Uterus (tissue), 4 donors: ENCODE measurements around the gene GKN1. TPM values are rescaled to one million over a fixed set of nuclear protein-coding genes. Genes with fewer than 3 reads are reported as not detected.
A peak's percentile ranks its signal among the peaks of the same experiment; 100 is the strongest.
"Not testable (repeated sequence)": the region's sequence is repeated elsewhere in the genome, so short reads cannot be mapped to it uniquely, and the experiment has no call there.

Experiments
- DNase-seq, 2 donors: peaks; one replicate each; pipeline ENCODE4 v3.0.0-alpha.2; 2019 to 2020
- H3K27ac ChIP-seq, 2 donors: fragments of 200-600 bp; sonication (generic); 1 replicate in 1 of 2; 2 replicates in 1 of 2; pipeline ENCODE4 v1.5.1; 2016 to 2018
- H3K27me3 ChIP-seq, 2 donors: fragments of 200-600 bp; sonication (generic); one replicate each; pipeline ENCODE4 v1.5.1; 2018 to 2019; ENCODE audit warnings: control low read depth in 1 of 2
- H3K36me3 ChIP-seq, 2 donors: fragments of 200-600 bp; sonication (generic); one replicate each; pipeline ENCODE4 v1.5.1; 2019; ENCODE audit warnings: control low read depth in 1 of 2
- H3K4me1 ChIP-seq, 2 donors: fragments of 200-600 bp; sonication (generic); one replicate each; pipeline ENCODE4 v1.5.1; 2018 to 2019; ENCODE audit warnings: control low read depth in 1 of 2
- H3K4me3 ChIP-seq, 2 donors: fragments of 200-600 bp; sonication (generic); 1 replicate in 1 of 2; 2 replicates in 1 of 2; pipeline ENCODE4 v1.5.1; 2018 to 2019; ENCODE audit warnings: mild to moderate bottlenecking in 1 of 2
- H3K9me3 ChIP-seq, 2 donors: fragments of 200-600 bp; sonication (generic); one replicate each; pipeline ENCODE4 v1.5.1; 2019; ENCODE audit warnings: control low read depth in 1 of 2
- POLR2A ChIP-seq, 2 donors: fragments of 450-650 bp; IDR thresholded peaks; one replicate each; pipeline ENCODE4 v1.6.1; 2016; ENCODE audit warnings: antibody characterized with exemption in 2 of 2, mild to moderate bottlenecking in 1 of 2, moderate library complexity in 1 of 2
- intact Hi-C: fragments of 100-400 bp; cut with DNase I; formaldehyde crosslinking; loops from one replicate; pipeline ENCODE4 v1.15.1; 2023; ENCODE audit warnings: low total_unique reads
- total RNA-seq, 4 donors: library from RNA; depleted of rRNA in 3 of 4; stranded (reverse); fragments of >200 nt in 3 of 4; gene quantifications; one replicate each; pipeline versions ENCODE4 v1.1.0 to v1.2.4, GENCODE V29; 2014 to 2023
- TF ChIP-seq, protein P1 (sequence below), 4 experiments: fragments of 200-600 bp in 2 of 4; fragments of 450-650 bp in 2 of 4; sonication (generic) in 2 of 4; IDR thresholded peaks; one replicate each; pipeline ENCODE4 v1.5.1; 2016 to 2019; ENCODE audit warnings: antibody characterized with exemption in 4 of 4, mild to moderate bottlenecking in 2 of 4, moderate library complexity in 1 of 4
- donor health status: DM: yes; HTN: yes; CAD: no.

Gene GKN1
- total RNA-seq, 4 donors from 2014 or later, result not detected

DNA sequence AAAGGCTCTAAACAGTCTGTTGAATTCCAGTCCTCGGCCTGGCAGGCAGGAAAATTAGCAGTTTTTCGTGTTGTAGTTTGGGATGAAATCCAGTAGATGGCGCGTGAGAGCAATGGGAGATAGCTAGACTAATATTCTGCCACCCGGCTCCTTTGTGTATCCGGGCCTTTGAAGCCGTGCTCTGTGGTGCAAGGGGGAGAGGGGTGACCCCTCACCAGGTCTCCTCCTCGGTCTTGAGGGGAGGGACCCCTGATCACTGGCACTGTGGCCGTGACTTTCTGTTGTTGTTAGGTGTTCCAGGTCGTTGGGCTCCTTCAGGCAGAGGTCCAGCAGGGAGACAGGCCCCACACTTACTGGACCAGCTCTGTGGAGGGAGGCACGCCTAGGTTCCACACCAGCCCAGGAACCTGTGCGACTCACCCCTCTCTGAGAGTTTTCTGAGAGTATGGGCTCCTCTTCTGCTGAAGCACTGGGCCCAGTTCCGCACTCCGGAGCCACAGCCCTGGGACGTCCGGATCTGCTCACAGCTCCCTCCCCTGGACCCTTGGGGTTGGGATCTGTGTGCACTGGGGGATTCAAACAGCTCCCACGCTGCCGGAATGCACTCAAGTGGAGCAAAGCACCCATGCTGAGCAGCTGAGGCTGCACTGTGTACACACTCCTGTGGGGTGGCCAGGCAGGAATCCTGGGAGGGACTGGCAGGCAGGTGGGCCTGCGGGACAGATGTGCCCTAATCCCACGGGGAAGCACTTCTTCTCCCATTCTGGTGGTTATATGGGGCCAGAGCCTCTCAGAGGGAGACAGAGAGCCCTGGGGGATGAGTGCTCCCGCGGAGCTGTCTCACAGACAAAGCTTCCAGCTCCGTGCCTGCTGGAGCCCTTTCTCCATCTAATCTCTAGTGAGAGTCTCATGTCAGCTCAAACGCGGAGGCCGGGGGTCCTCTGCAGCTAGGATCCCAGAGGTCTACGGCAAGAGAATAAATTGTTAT lies 30.6 kb upstream of the GKN1 start:
- TF ChIP-seq POLR2A (IDR thresholded peaks at IDR 0.05), result no peak
- TF ChIP-seq, protein P1, sequence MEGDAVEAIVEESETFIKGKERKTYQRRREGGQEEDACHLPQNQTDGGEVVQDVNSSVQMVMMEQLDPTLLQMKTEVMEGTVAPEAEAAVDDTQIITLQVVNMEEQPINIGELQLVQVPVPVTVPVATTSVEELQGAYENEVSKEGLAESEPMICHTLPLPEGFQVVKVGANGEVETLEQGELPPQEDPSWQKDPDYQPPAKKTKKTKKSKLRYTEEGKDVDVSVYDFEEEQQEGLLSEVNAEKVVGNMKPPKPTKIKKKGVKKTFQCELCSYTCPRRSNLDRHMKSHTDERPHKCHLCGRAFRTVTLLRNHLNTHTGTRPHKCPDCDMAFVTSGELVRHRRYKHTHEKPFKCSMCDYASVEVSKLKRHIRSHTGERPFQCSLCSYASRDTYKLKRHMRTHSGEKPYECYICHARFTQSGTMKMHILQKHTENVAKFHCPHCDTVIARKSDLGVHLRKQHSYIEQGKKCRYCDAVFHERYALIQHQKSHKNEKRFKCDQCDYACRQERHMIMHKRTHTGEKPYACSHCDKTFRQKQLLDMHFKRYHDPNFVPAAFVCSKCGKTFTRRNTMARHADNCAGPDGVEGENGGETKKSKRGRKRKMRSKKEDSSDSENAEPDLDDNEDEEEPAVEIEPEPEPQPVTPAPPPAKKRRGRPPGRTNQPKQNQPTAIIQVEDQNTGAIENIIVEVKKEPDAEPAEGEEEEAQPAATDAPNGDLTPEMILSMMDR (IDR thresholded peaks at IDR 0.05), result peak; percentile 75 to 84 (median 80)
- Histone ChIP-seq H3K36me3 (no peaks in the 10 kb centered on the region), H3K4me3 (no peak overlapping the region), H3K27ac (no peak overlapping the region), H3K9me3 (no peaks in the 10 kb centered on the region), H3K27me3 (no peaks in the 10 kb centered on the region), H3K4me1 (no peaks in the 10 kb centered on the region)
- DNase-seq, result peak; percentile 48 to 57
- intact Hi-C loops, result no loop called here

DNA sequence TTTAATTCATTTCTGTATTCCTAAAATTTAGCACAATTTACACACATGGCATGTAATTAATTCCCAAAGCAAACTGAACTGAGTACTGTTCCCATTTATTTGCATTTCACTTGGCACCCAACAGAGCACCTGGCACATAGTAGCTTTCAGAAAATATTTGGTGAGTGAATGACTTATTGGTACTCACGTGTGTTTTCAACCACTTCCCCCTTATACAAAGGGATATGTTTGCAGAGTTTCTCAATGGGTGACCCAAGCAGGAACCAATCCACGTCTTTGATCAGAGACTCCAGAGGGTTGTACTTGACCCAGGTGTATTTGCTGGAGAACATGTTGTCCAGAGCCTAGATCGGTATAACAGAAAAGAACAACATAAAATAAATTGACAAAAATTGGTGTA lies 28.3 kb upstream of the GKN1 start:
- Histone ChIP-seq H3K4me1 (no peaks in the 10 kb centered on the region), H3K9me3 (no peaks in the 10 kb centered on the region), H3K4me3 (no peak overlapping the region), H3K27me3 (no peaks in the 10 kb centered on the region), H3K27ac (no peak overlapping the region), H3K36me3 (no peaks in the 10 kb centered on the region)
- intact Hi-C loops, result no loop called here
- TF ChIP-seq, protein P1 (IDR thresholded peaks at IDR 0.05), result no peak
- TF ChIP-seq POLR2A (IDR thresholded peaks at IDR 0.05), result no peak
- no peak for DNase-seq

DNA sequence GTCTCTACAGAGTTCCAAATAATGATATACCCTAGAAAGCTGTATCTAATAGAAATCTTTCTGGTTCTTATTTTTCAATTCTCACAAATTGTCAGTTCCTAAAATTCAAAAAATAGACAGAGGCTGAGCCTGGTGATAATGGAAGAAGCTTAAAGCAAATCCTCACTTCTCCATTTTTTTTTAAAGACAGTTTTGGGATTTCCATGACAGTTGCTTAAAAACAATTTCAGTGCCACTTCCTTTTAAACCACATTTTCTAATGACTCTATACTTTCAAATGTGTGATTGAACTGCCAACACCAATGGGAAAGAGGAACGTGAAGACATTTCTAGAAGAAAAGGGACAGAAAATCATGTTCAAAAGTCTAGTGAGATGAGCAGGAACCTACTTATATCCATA lies 25.7 kb upstream of the GKN1 start:
- Histone ChIP-seq H3K27me3 (no peaks in the 10 kb centered on the region), H3K9me3 (no peaks in the 10 kb centered on the region), H3K27ac (no peak overlapping the region), H3K36me3 (no peaks in the 10 kb centered on the region), H3K4me3 (no peak overlapping the region), H3K4me1 (no peaks in the 10 kb centered on the region)
- DNase-seq, result no peak
- intact Hi-C loops, result no loop called here
- no peak for TF ChIP-seq POLR2A (IDR thresholded peaks at IDR 0.05)
- TF ChIP-seq, protein P1 (IDR thresholded peaks at IDR 0.05), result no peak

DNA sequence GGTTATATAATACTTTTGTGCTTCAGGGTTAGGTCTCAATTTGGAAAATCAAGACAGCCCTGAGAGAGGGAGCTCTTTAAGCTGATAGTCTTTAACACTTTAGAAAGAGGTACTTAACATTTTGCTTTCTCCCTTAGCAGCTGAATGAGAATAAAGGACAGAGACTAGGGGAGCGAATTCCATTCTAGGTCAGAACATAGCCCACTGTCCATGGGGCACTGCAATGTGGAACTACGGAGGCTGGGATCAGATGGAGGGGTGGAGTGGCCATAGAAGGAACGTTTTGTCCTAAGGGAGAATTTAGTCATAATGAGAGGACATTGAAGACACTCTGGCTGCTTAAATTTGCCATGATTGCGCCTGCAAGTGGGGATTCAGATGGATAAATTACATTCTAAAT lies 22.5 kb upstream of the GKN1 start:
- Histone ChIP-seq H3K27me3 (no peaks in the 10 kb centered on the region), H3K27ac (no peak overlapping the region), H3K4me1 (no peaks in the 10 kb centered on the region), H3K4me3 (no peak overlapping the region), H3K9me3 (no peaks in the 10 kb centered on the region), H3K36me3 (no peaks in the 10 kb centered on the region)
- intact Hi-C loops, result no loop called here
- no peak for DNase-seq
- TF ChIP-seq POLR2A (IDR thresholded peaks at IDR 0.05), result no peak
- TF ChIP-seq, protein P1 (IDR thresholded peaks at IDR 0.05), result no peak

DNA sequence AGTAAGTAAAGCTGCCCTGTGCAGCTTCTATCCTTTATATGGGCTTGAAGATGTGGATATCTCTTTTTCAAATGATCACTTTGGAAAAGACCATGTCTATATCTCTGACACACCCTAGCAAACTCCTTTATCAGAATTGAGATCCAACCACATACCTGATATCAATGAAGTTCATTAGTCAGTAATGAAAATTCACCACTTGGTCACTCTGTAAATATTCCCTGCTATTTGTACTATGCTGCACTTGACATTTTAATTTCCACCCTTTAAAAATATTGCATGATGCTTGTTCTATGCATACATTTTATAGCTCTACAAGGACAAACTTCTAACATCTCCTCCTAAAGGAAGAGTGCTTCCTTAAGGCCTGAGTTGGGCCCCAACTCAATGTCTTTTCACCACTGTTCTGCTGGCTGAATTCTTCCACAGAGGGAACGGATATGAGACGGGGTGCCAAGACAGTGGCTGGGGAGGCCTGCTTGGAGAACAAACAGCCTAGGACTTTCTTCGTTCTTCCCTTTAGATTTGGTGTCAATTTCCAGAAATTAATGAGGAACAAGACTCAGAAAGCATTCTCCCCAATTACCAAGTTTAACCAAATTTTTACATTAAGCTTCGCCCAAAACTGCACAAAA lies 21.4 kb upstream of the GKN1 start, which contains the start of gene GKN2:
Gene GKN2, minus strand, starts transcription at position 7 of the 635 bp plus-strand sequence. CDS start 32 bp downstream, outside the sequence.
- no peak for DNase-seq
- TF ChIP-seq, protein P1 (IDR thresholded peaks at IDR 0.05), result no peak
- no peak for TF ChIP-seq POLR2A (IDR thresholded peaks at IDR 0.05)
- H3K4me1 ChIP-seq, result no peaks in the 10 kb centered on the region
- H3K36me3 ChIP-seq, result no peaks in the 10 kb centered on the region
- H3K9me3 ChIP-seq, result no peaks in the 10 kb centered on the region
- intact Hi-C loops, result no loop called here
- H3K27me3 ChIP-seq, result no peaks in the 10 kb centered on the region
- no peak within 1 kb of the TSS for H3K27ac ChIP-seq
- H3K4me3 ChIP-seq, result no peak within 1 kb of the TSS

DNA sequence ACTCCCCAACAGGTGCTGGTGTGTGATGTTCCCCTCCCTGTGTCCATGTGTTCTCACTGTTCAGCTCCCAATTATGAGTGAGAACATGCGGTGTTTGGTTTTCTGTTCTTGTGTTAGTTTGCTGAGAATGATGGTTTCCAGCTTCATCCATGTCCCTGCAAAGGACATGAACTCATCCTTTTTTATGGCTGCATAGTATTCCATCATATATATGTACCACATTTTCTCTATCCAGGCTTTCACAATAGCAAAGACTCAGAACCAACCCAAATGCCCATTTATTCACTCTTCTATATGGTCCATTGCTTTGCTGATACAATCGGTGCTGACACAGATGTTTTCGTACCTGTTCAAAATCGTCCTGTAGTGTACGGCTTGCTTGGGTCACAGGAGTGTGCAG lies 19.0 kb upstream of the GKN1 start:
- DNase-seq, intact Hi-C loops: not testable (repeated sequence)

More for the DNA sequence above, 19.0 kb upstream of the GKN1 start:
- H3K9me3 ChIP-seq, H3K27ac ChIP-seq, H3K36me3 ChIP-seq, H3K4me1 ChIP-seq, H3K27me3 ChIP-seq, H3K4me3 ChIP-seq: not testable (repeated sequence)
